Hippocampal formation (tissue), 2 donors: ENCODE data around the gene FLVCR2.

ENCODE experiments used
- DNase-seq, 2 donors: peaks; one replicate each; lab custom pipeline; 2025; lab: John Stamatoyannopoulos, UW

FLVCR2 gene

GRCh38 chr14:75558440-75558839, 20.0 kb upstream of the FLVCR2 start:
- DNase-seq = no peak

GRCh38 chr14:75559045-75559444, 19.4 kb upstream of the FLVCR2 start:
- no peak for DNase-seq

GRCh38 chr14:75559451-75560222, 18.8 kb upstream of the FLVCR2 start:
- DNase-seq = no peak

- peak; percentile 28 to 43 for DNase-seq
These were observed 17.4 kb upstream of the FLVCR2 start for GRCh38 chr14:75561013-75561432.

- DNase-seq = no peak
These were observed 16.3 kb upstream of the FLVCR2 start for GRCh38 chr14:75562089-75562488.

- DNase-seq = no peak
These were observed 15.9 kb upstream of the FLVCR2 start for GRCh38 chr14:75562489-75562888.

- no peak for DNase-seq
These were observed 14.5 kb upstream of the FLVCR2 start for GRCh38 chr14:75563931-75564330.

GRCh38 chr14:75565056-75565455, 13.4 kb upstream of the FLVCR2 start:
- no peak for DNase-seq

GRCh38 chr14:75566321-75566720, 12.1 kb upstream of the FLVCR2 start:
- DNase-seq = no peak

GRCh38 chr14:75566752-75567151, 11.7 kb upstream of the FLVCR2 start:
- DNase-seq = no peak

- no peak for DNase-seq
These were observed 10.3 kb upstream of the FLVCR2 start for GRCh38 chr14:75568140-75568539.

- no peak for DNase-seq
These were observed 9.6 kb upstream of the FLVCR2 start for GRCh38 chr14:75568791-75569190.

- no peak for DNase-seq
These were observed 7.6 kb upstream of the FLVCR2 start for GRCh38 chr14:75570797-75571196.

- no peak for DNase-seq
These were observed 6.3 kb upstream of the FLVCR2 start for GRCh38 chr14:75572104-75572503.

GRCh38 chr14:75577090-75577489, 1.3 kb upstream of the FLVCR2 start:
- no peak for DNase-seq

- peak; percentile 71 for DNase-seq
These were observed 705 bp upstream of the FLVCR2 start for GRCh38 chr14:75577729-75578101.

- no peak for DNase-seq
These were observed 442 bp downstream of the FLVCR2 start for GRCh38 chr14:75578786-75579337.

GRCh38 chr14:75579338-75579864, 981 bp downstream of the FLVCR2 start:
- DNase-seq = no peak

GRCh38 chr14:75579882-75580281, 1.5 kb downstream of the FLVCR2 start:
- no peak for DNase-seq

GRCh38 chr14:75587388-75587787, 9.0 kb downstream of the FLVCR2 start:
- DNase-seq = no peak

GRCh38 chr14:75589931-75590330, 11.5 kb downstream of the FLVCR2 start:
- no peak for DNase-seq

- no peak for DNase-seq
These were observed 13.0 kb downstream of the FLVCR2 start for GRCh38 chr14:75591331-75591946.

GRCh38 chr14:75591987-75592575, 13.7 kb downstream of the FLVCR2 start:
- no peak for DNase-seq
